SK-N-SH (cell line): ENCODE measurements around the gene MARK4. TPM values are rescaled to one million over a fixed set of nuclear protein-coding genes. Genes with fewer than 3 reads are reported as not detected.
"Not testable (repeated sequence)": the region's sequence is repeated elsewhere in the genome, so short reads cannot be mapped to it uniquely, and the experiment has no call there.

Experiments used
- CTCF ChIA-PET: fragments of 300-600, 350-600 bp; formaldehyde crosslinking; extraction: SDS; loops from one replicate; lab custom pipeline; 2021; lab: Yijun Ruan, JAX
- POLR2A ChIA-PET: fragments of 350-600 bp; sonication (Branson Sonifier 250); formaldehyde crosslinking; extraction: SDS; loops from one replicate; lab custom pipeline; 2020; ENCODE audit warnings: antibody characterized with exemption, inconsistent platforms; lab: Yijun Ruan, JAX
- DNase-seq: peaks from one replicate; pipeline ENCODE4 v3.0.0; 2012
- H2AFZ ChIP-seq: fragments of 200-600 bp; sonication (generic); 2 replicates; pipeline ENCODE4 v1.8.1; 2016; ENCODE audit warnings: antibody characterized with exemption, mild to moderate bottlenecking, low read depth
- H3F3A ChIP-seq: fragments of 200-600 bp; sonication (generic); replicated peaks from 2 replicates; pipeline ENCODE3; 2016; ENCODE audit warnings: antibody characterized with exemption, mild to moderate bottlenecking; ENCODE audit not compliant: insufficient read depth
- H3K27ac ChIP-seq, 2 experiments: fragments of 200-500 bp in 1 of 2; fragments of 200-600 bp in 1 of 2; sonication (Bioruptor generic) in 1 of 2; sonication (generic), shearing (Covaris generic) in 1 of 2; 2 replicates each; pipeline versions ENCODE4 v1.5.1 to v1.6.1; 2014 to 2016; ENCODE audit warnings: low read depth in 2 of 2, inconsistent platforms in 1 of 2, low read length in 1 of 2, mild to moderate bottlenecking in 1 of 2, mixed read lengths in 1 of 2
- H3K27me3 ChIP-seq: fragments of 200-600 bp; sonication (generic), shearing (Covaris generic); 2 replicates; pipeline ENCODE4 v1.6.1; 2016; ENCODE audit warnings: mixed run types; ENCODE audit not compliant: insufficient read depth
- H3K36me3 ChIP-seq, 2 experiments: fragments of 200-500 bp in 1 of 2; fragments of 200-600 bp in 1 of 2; sonication (Bioruptor generic) in 1 of 2; sonication (generic) in 1 of 2; replicated peaks in 1 of 2; 2 replicates each; pipeline versions ENCODE3 to v1.5.1; 2014 to 2016; ENCODE audit warnings: low read length in 1 of 2, mild to moderate bottlenecking in 1 of 2; ENCODE audit not compliant: insufficient read depth in 2 of 2, control insufficient read depth in 1 of 2
- H3K4me1 ChIP-seq, 2 experiments: fragments of 200-500 bp in 1 of 2; fragments of 200-600 bp in 1 of 2; sonication (Bioruptor generic) in 1 of 2; sonication (generic), shearing (Covaris generic) in 1 of 2; 2 replicates each; pipeline versions ENCODE4 v1.5.1 to v1.6.1; 2014 to 2016; ENCODE audit warnings: low read depth in 1 of 2, low read length in 1 of 2, mixed run types in 1 of 2; ENCODE audit not compliant: insufficient read depth in 2 of 2, control insufficient read depth in 1 of 2
- H3K4me2 ChIP-seq: fragments of 200-600 bp; sonication (generic), shearing (Covaris generic); 2 replicates; pipeline ENCODE4 v1.6.1; 2017; ENCODE audit warnings: mixed run types
- H3K4me3 ChIP-seq, 2 experiments: fragments of 200-500 bp in 1 of 2; fragments of 200-600 bp in 1 of 2; sonication (Bioruptor generic) in 1 of 2; sonication (generic), shearing (Covaris generic) in 1 of 2; 2 replicates each; pipeline versions ENCODE4 v1.5.1 to v1.8.1; 2014 to 2016; ENCODE audit warnings: low read depth in 2 of 2, inconsistent platforms in 1 of 2, low read length in 1 of 2, mild to moderate bottlenecking in 1 of 2, mixed read lengths in 1 of 2, moderate library complexity in 1 of 2
- H3K79me2 ChIP-seq: fragments of 200-600 bp; sonication (generic); 2 replicates; pipeline ENCODE4 v1.8.1; 2017; ENCODE audit warnings: mild to moderate bottlenecking; ENCODE audit not compliant: insufficient read depth
- H3K9ac ChIP-seq: fragments of 200-600 bp; sonication (generic); 2 replicates; pipeline ENCODE4 v1.6.1; 2017; ENCODE audit warnings: mixed run types
- H3K9me2 ChIP-seq: fragments of 200-600 bp; sonication (generic); 2 replicates; pipeline ENCODE4 v1.6.1; 2017; ENCODE audit warnings: mixed run types
- H3K9me3 ChIP-seq: fragments of 200-600 bp; sonication (generic); 2 replicates; pipeline ENCODE4 v1.6.1; 2017; ENCODE audit warnings: mixed run types, mild to moderate bottlenecking, moderate library complexity
- H4K20me1 ChIP-seq: fragments of 200-600 bp; sonication (generic); 2 replicates; pipeline ENCODE4 v1.6.1; 2017; ENCODE audit warnings: mild to moderate bottlenecking, mixed run types; ENCODE audit not compliant: insufficient read depth
- CHD2 ChIP-seq: fragments of 150-350 bp; IDR thresholded peaks from 2 replicates; pipeline ENCODE4 v1.6.1; 2018; ENCODE audit warnings: low read length; ENCODE audit not compliant: partially characterized antibody
- ELF1 ChIP-seq: IDR thresholded peaks from 2 replicates; pipeline ENCODE4 v1.4.0; 2012
- FOXM1 ChIP-seq: IDR thresholded peaks from 2 replicates; pipeline ENCODE4 v1.4.0; 2012; ENCODE audit warnings: low read depth, mild to moderate bottlenecking
- NFIC ChIP-seq: IDR thresholded peaks from 2 replicates; pipeline ENCODE4 v1.4.0; 2012; ENCODE audit warnings: borderline replicate concordance
- RXRA ChIP-seq: IDR thresholded peaks from 2 replicates; pipeline ENCODE4 v1.4.0; 2012; ENCODE audit warnings: low read depth, mild to moderate bottlenecking, borderline replicate concordance
- WGBS: methylation state at CpG from one replicate; pipeline ENCODE4 v1.1.6; 2017; ENCODE audit warnings: low lambda C conversion rate; 5-methylcytosine and 5-hydroxymethylcytosine counted together
- polyA plus RNA-seq, 3 experiments: library from polyadenylated mRNA; depleted of rRNA; stranded (reverse); fragments of >200 nt; gene quantifications; 2 replicates each; pipeline ENCODE4 v1.2.3, GENCODE V29; 2012
- TF ChIP-seq, protein P1 (sequence below): IDR thresholded peaks from 2 replicates; pipeline ENCODE4 v1.6.1; 2012; ENCODE audit warnings: mild to moderate bottlenecking, low read depth, low read length, moderate library complexity
- TF ChIP-seq, protein P2 (sequence below): IDR thresholded peaks from 2 replicates; pipeline ENCODE4; 2012
- TF ChIP-seq, protein P3 (sequence below): fragments of 200-600 bp; sonication (generic); IDR thresholded peaks from 2 replicates; pipeline ENCODE4 v1.6.1; 2017; ENCODE audit warnings: antibody characterized with exemption, mild to moderate bottlenecking, moderate library complexity
- TF ChIP-seq, protein P4 (sequence below): fragments of 150-350 bp; IDR thresholded peaks from 2 replicates; pipeline ENCODE4 v1.6.1; 2016; ENCODE audit warnings: mild to moderate bottlenecking, low read depth, low read length

MARK4 gene
- polyA plus RNA-seq, 1 of the 3 experiments (the other 2 are of a cell fraction): 16.3 TPM

DNA sequence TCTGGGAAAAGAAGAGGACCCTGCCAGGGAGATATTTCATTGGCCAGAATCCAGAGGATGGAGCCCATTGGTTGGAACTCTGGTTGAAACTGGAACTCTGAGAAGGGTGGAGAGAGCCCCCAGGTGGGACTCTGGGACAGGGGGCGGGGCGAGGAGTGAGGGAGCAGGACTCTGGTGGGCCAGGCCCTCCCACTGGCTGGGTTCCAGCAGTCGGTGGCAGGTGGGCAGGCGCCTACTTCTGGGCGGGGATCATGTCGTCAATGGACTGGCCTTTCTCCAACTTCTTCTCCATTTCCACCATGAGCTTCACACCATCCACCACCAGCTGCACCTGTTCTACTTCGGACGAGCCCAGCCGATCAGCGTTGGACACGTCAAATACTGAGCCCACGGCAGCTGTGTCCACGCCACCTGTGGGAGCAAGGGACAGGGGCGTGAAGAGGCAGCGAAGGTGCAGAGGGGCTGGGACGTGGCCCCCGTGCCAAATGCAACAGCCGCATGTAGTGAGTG lies 55.5 kb downstream of the MARK4 start (continued):
- TF ChIP-seq, protein P1, sequence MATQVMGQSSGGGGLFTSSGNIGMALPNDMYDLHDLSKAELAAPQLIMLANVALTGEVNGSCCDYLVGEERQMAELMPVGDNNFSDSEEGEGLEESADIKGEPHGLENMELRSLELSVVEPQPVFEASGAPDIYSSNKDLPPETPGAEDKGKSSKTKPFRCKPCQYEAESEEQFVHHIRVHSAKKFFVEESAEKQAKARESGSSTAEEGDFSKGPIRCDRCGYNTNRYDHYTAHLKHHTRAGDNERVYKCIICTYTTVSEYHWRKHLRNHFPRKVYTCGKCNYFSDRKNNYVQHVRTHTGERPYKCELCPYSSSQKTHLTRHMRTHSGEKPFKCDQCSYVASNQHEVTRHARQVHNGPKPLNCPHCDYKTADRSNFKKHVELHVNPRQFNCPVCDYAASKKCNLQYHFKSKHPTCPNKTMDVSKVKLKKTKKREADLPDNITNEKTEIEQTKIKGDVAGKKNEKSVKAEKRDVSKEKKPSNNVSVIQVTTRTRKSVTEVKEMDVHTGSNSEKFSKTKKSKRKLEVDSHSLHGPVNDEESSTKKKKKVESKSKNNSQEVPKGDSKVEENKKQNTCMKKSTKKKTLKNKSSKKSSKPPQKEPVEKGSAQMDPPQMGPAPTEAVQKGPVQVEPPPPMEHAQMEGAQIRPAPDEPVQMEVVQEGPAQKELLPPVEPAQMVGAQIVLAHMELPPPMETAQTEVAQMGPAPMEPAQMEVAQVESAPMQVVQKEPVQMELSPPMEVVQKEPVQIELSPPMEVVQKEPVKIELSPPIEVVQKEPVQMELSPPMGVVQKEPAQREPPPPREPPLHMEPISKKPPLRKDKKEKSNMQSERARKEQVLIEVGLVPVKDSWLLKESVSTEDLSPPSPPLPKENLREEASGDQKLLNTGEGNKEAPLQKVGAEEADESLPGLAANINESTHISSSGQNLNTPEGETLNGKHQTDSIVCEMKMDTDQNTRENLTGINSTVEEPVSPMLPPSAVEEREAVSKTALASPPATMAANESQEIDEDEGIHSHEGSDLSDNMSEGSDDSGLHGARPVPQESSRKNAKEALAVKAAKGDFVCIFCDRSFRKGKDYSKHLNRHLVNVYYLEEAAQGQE: no peak
- TF ChIP-seq, all 33 proteins: peak for 0

DNA sequence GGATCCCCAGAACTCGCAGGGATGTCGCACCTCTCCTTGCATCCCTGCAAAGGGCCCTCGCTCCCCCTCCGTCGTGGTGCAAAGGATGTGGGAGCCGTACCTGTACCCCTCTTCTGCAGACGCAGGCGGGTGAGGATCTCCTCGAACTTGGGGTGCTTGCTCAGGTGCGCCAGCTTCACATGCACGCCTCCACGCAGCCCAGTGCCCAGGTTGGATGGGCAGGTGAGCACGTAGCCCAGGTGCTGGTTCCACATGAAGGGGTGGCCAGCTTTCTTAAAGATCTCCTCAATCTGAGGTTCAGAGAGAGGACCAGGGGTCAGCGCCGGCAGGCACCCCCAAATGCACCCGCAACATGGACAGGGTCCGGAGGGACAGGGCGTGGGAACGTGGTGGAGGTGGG lies 56.3 kb downstream of the MARK4 start:
- Histone ChIP-seq H3K27me3 (no peaks in the 10 kb centered on the region), H3K4me2 (no peak overlapping the region), H3K9ac (no peak overlapping the region), H3K4me3 (no peak overlapping the region), H3K36me3 (no peaks in the 10 kb centered on the region), H3K4me1 (peaks cover 0 to 7% of the 10 kb centered on the region in 2 experiments; a peak in 1 of 4 replicates), H3K9me2 (no peaks in the 10 kb centered on the region), H3K9me3 (no peaks in the 10 kb centered on the region), H3F3A (peaks cover 7% of the 10 kb centered on the region), H2AFZ (no peak overlapping the region), H4K20me1 (no peaks in the 10 kb centered on the region), H3K79me2 (no peaks in the 10 kb centered on the region), H3K27ac (no peak overlapping the region)
- TF ChIP-seq, protein P1: no peak
- TF ChIP-seq NFIC: no peak
- TF ChIP-seq CHD2: no peak
- TF ChIP-seq RXRA: no peak
- TF ChIP-seq, protein P2, sequence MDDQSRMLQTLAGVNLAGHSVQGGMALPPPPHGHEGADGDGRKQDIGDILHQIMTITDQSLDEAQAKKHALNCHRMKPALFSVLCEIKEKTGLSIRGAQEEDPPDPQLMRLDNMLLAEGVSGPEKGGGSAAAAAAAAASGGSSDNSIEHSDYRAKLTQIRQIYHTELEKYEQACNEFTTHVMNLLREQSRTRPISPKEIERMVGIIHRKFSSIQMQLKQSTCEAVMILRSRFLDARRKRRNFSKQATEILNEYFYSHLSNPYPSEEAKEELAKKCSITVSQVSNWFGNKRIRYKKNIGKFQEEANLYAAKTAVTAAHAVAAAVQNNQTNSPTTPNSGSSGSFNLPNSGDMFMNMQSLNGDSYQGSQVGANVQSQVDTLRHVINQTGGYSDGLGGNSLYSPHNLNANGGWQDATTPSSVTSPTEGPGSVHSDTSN: no peak
- no peak for TF ChIP-seq FOXM1
- no peak for TF ChIP-seq ELF1
- TF ChIP-seq, protein P3, sequence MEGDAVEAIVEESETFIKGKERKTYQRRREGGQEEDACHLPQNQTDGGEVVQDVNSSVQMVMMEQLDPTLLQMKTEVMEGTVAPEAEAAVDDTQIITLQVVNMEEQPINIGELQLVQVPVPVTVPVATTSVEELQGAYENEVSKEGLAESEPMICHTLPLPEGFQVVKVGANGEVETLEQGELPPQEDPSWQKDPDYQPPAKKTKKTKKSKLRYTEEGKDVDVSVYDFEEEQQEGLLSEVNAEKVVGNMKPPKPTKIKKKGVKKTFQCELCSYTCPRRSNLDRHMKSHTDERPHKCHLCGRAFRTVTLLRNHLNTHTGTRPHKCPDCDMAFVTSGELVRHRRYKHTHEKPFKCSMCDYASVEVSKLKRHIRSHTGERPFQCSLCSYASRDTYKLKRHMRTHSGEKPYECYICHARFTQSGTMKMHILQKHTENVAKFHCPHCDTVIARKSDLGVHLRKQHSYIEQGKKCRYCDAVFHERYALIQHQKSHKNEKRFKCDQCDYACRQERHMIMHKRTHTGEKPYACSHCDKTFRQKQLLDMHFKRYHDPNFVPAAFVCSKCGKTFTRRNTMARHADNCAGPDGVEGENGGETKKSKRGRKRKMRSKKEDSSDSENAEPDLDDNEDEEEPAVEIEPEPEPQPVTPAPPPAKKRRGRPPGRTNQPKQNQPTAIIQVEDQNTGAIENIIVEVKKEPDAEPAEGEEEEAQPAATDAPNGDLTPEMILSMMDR: no peak
- TF ChIP-seq, protein P4, sequence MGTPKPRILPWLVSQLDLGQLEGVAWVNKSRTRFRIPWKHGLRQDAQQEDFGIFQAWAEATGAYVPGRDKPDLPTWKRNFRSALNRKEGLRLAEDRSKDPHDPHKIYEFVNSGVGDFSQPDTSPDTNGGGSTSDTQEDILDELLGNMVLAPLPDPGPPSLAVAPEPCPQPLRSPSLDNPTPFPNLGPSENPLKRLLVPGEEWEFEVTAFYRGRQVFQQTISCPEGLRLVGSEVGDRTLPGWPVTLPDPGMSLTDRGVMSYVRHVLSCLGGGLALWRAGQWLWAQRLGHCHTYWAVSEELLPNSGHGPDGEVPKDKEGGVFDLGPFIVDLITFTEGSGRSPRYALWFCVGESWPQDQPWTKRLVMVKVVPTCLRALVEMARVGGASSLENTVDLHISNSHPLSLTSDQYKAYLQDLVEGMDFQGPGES: no peak
- ChIA-PET CTCF (interaction anchor here (1.0 to 1.4 kb wide), 2 partner anchors 31 to 32 kb away, joined by 3 to 4 read pairs; no protein-coding TSS in a partner anchor), POLR2A (no interaction called here)
- DNase-seq: no peak
- 83% methylated on average over 19 of the region's 19 CpGs for WGBS

DNA sequence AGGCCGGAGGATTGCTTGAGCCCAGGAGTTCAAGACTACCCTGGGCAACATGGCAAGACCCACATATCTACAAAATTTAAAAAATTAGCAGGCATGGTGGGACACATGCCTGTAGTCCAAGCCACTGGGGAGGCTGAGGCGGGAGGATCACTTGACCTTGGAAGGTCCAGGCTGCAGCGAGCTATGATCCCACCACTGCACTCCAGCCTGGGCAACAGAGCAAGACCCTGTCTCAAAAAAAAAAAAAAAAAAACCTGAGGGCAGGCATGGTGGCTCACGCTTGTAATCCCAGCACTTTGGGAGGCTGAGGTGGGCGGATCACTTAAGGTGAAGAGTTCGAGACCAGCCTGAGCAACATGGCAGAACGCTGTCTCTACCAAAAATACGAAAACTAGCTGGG lies 58.3 kb downstream of the MARK4 start:
- H3K4me1 ChIP-seq, H3K9me3 ChIP-seq, H3K9ac ChIP-seq, POLR2A ChIA-PET, H4K20me1 ChIP-seq, H3K27ac ChIP-seq, H3K4me3 ChIP-seq, H3K79me2 ChIP-seq, DNase-seq, H3F3A ChIP-seq, H3K9me2 ChIP-seq, H3K36me3 ChIP-seq, H3K27me3 ChIP-seq, H3K4me2 ChIP-seq, H2AFZ ChIP-seq: not testable (repeated sequence)
- WGBS: 90% methylated on average over 8 of the region's 8 CpGs
- CTCF ChIA-PET: interaction anchor here (0.6 to 1.9 kb wide), 2 partner anchors 29 to 383 kb away, joined by 3 to 7 read pairs; no protein-coding TSS in a partner anchor
